OCI-LY3 (cell line): ENCODE results near the gene B4GALNT1.

Source experiments
- CTCF ChIP-seq: fragments of 200-600, 300-600 bp; sonication (generic); IDR thresholded peaks from 2 replicates; pipeline ENCODE4 v1.5.1; 2014; ENCODE audit warnings: antibody characterized with exemption, low read length, low read depth
- EZH2phosphoT487 ChIP-seq: fragments of 200-600 bp; shearing (Covaris generic); IDR thresholded peaks from 2 replicates; pipeline ENCODE4 v1.6.1; 2018; ENCODE audit warnings: antibody characterized with exemption, mixed run types, low read depth

- TF ChIP-seq EZH2phosphoT487 (no peak), CTCF (no peak)
Observed at GRCh38 chr12:57593187-57593586, 39.8 kb downstream of the B4GALNT1 start.
